Urinary bladder (tissue), 4 donors: ENCODE measurements around the gene IFT80. TPM values are rescaled to one million over a fixed set of nuclear protein-coding genes. Genes with fewer than 3 reads are reported as not detected.

ENCODE experiments used
- DNase-seq: peaks from one replicate; pipeline ENCODE4 v3.0.0-alpha.2; 2015; ENCODE audit errors: extremely low spot score
- H3K27ac ChIP-seq: one replicate; pipeline ENCODE4 v1.5.1; 2013; ENCODE audit warnings: low read depth, mild to moderate bottlenecking, moderate library complexity
- H3K36me3 ChIP-seq: one replicate; pipeline ENCODE4 v1.6.1; 2013; ENCODE audit warnings: mild to moderate bottlenecking, moderate library complexity; ENCODE audit not compliant: insufficient read depth
- H3K4me1 ChIP-seq: one replicate; pipeline ENCODE4 v1.6.1; 2013; ENCODE audit warnings: mild to moderate bottlenecking, moderate library complexity; ENCODE audit not compliant: insufficient read depth
- H3K4me3 ChIP-seq: one replicate; pipeline ENCODE4 v1.5.1; 2013; ENCODE audit warnings: low read depth, low read length
- WGBS: extraction: QIAGEN DNeasy Blood & Tissue Kit; methylation state at CpG from one replicate; pipeline ENCODE4 v1.1.7; 2013; 5-methylcytosine and 5-hydroxymethylcytosine counted together
- polyA plus RNA-seq: library from polyadenylated mRNA; stranded (reverse); fragments of 200-250 nt; gene quantifications from one replicate; pipeline ENCODE4 v1.2.3, GENCODE V29; 2013
- total RNA-seq: library from RNA; depleted of rRNA; stranded (reverse); fragments of >200 nt; gene quantifications from one replicate; pipeline ENCODE4 v1.2.3, GENCODE V29; 2014
- donor health status: healthy with polysubstance abuse.
- donor health status: healthy.

Gene IFT80
- total and polyA plus RNA-seq, 2 donors: 13.1 to 83.6 TPM

DNA sequence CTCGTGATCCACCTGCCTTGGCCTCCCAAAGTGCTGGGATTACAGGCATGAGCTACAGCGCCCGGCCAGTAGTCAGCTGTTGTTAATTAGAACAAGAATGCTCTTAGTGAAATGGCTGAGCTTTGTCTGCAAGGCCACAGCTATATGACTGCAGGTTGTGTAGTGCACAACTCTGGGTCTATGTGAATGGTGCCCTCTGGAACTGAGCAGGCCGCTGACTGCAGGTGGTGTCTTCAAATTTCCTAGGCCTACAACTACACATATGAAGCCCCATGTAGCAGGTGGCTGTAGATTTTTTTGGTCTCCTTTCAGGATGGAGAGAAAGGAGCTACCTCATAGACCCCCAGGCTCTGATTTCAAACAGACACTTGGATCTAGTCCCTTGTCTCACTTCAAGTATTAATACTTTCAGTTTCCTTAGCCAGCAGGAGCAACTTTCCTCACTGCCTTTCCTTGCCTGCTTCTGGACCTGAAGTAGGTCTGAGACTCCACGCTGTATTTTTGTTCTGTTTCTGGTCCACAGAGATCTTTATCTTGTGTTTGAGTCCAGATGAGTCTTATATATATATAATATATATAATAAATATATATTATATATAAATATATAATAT is 86.9 kb downstream of the IFT80 start:
- no peak overlapping the region for H3K4me3 ChIP-seq
- H3K4me1 ChIP-seq: no peaks in the 10 kb centered on the region
- no peaks in the 10 kb centered on the region for H3K36me3 ChIP-seq
- H3K27ac ChIP-seq: no peak overlapping the region
- WGBS: 94% methylated on average over 5 of the region's 5 CpGs
- DNase-seq: no peak

DNA sequence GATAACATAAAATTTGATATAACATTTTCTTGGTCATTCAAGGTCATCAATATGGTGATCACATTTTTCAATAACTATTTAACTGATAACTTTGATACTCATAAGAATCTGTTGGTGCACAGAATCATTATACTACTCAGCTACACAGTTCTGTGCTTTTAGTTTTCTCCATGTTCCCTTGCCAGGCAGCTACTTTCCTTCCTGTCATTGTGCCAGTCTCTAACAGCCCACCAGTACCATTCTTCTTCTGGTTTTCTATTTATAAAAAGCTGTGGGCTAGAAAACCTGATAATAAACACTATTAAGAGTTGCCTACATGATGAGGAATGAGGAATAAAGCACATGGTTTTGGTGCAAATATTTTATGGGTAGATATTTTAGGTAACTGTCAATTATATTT is 96.2 kb downstream of the IFT80 start:
- Histone ChIP-seq H3K36me3 (no peaks in the 10 kb centered on the region), H3K27ac (no peak overlapping the region), H3K4me3 (no peak overlapping the region), H3K4me1 (no peaks in the 10 kb centered on the region)
- DNase-seq: no peak

DNA sequence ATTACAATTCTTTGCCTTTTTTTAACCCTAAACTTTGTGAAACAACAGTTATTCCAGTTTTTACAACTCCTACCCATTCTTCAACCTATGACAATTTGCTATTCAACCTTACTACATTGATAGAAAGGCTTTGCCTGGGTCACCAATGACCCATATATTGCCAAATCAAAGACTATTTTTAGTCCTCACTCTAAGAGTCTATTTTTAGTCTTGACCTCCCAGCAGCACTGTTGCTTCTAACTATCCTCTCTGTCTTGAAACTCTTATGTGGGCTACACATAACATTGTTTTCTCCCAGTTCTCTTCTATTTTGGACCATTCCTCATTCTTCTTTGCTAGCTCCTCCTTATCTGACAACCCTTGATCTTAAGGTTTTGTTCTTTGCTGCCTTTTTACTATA is 102.4 kb downstream of the IFT80 start:
- Histone ChIP-seq H3K4me1 (no peaks in the 10 kb centered on the region), H3K4me3 (no peak overlapping the region), H3K36me3 (no peaks in the 10 kb centered on the region), H3K27ac (no peak overlapping the region)
- DNase-seq: no peak

DNA sequence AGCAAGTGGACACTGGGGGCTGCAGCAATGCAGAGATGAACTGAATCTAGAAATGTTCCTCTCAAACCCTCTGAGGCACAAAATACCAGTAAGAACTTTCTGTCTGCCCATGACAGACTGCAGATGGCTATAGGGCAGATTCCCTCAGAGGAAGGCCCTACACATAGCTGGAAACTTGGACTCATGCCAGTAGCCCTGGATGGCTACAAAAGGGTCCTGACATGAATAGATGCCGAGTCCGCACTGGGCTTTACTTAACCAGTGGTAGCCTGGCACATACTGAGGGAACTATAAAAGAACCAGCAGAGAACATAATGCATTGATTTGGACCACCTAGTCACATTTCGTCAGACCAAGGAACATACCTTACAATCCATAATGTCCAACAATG is 107.1 kb downstream of the IFT80 start:
- DNase-seq: no peak
- Histone ChIP-seq H3K27ac (no peak overlapping the region), H3K4me1 (no peaks in the 10 kb centered on the region), H3K36me3 (no peaks in the 10 kb centered on the region), H3K4me3 (no peak overlapping the region)
- 74% methylated on average over 3 of the region's 3 CpGs for WGBS

DNA sequence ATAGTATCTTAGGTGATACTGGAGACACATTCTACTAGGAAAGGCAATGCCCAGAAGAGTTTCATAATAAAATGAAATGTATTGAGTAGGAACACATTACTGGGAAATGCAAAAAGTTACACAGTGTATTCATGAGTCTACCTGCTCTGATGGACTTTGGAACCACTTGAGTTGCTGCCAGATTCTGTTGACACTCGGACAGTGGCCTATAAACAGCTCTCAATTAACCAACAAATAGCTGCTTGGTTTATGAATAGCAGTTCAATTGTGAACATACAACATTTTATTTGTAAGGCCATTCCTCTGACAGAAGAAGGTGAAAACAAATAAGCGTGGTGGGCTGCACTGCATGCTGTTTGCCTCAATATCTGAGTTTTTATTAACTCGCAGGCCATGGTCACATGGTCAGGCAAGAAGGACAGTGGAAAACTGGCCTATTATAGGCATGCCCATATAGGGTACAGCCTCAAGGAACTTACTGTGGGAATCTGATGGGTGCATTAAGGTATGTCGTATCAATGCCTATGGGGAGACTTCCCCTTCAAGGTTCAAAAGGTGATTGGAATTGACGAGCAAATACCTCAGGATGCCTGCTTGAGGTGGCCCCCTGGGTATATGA is 107.6 kb downstream of the IFT80 start:
- 91% methylated on average over 5 of the region's 5 CpGs for WGBS
- H3K27ac ChIP-seq: no peak overlapping the region
- H3K36me3 ChIP-seq: no peaks in the 10 kb centered on the region
- no peak for DNase-seq
- no peak overlapping the region for H3K4me3 ChIP-seq
- H3K4me1 ChIP-seq: no peaks in the 10 kb centered on the region

DNA sequence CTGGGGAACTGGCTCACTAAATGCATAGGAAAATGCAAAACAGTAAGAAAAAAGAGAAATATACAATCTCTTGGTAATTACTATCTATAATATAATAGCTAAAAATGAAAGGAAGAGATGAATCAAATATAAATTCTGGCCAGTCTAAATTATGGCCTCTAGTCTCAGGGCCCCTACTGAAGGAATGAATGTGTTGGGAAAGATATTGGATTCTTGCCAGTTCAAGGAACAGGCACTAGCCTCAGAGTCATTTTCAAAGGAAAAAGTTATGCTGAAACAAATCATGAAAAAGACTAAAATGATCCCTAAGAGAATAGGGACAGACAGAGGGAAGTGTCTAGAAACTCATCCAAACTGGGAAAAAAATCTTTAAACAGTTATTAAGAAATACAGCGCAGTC is 111.4 kb downstream of the IFT80 start:
- no peak overlapping the region for H3K27ac ChIP-seq
- no peaks in the 10 kb centered on the region for H3K36me3 ChIP-seq
- H3K4me3 ChIP-seq: no peak overlapping the region
- 97% methylated on average over 1 of the region's 1 CpG for WGBS
- no peak for DNase-seq
- H3K4me1 ChIP-seq: no peaks in the 10 kb centered on the region

DNA sequence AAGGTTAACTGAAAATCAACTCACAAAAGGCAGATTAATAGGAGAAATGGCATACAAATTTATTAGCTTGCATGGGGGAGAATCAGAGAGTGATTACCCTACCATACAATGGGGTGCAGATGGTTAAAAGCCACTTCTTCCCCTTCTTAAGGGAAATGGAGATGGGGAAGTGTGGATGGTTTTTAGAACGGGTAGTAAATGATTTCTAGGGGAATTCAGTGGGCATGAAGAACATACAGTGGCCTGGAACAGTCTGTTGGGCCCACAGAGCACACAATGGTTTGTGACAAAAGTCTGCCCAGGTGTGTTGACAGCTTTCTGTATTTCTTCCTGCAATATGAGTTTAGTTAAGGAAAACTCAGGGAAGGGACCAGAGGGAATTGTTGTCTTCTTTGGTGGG is 112.8 kb downstream of the IFT80 start:
- no peak for DNase-seq
- Histone ChIP-seq H3K4me3 (no peak overlapping the region), H3K27ac (no peak overlapping the region), H3K36me3 (no peaks in the 10 kb centered on the region), H3K4me1 (no peaks in the 10 kb centered on the region)
- 81% methylated on average over 1 of the region's 1 CpG for WGBS

DNA sequence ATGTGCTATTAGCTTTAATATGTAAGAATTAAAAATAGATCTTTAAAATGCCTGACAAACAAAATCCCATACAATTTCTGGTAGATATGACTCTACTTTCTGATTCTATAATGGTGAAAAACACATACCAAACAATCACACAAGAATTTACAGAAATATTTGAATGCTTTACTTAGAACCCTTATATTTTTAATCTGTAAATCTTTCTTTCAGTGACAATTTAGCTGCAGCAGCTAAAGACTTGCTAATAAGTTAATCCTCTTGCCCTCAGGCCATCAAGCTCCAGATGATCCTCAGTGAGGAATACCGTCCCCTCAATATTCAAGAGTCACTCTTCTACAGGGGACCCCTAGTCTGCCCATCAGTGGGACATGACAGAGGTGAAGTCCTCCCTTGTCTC is 118.2 kb downstream of the IFT80 start:
- no peak overlapping the region for H3K27ac ChIP-seq
- no peaks in the 10 kb centered on the region for H3K4me1 ChIP-seq
- H3K4me3 ChIP-seq: no peak overlapping the region
- H3K36me3 ChIP-seq: no peaks in the 10 kb centered on the region
- DNase-seq: no peak
- 100% methylated on average over 1 of the region's 1 CpG for WGBS

DNA sequence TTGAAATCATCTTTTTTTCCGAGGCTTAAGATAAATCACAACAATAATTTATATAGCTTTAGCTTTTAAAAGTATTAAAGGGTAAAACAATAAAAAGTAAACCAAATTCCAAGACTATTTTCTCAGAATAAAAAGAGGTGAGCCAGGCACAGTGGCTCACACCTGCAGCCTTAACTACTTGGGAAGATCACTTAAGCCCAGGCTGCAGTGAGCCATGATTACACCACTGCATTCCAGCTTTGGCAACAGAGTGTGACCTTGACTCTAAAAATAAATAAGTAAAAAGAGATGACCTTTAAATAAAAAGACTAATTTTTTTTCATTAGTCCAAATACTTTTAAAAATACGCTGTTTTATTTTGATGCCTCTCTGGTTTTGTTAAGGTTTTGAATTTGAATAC is 119.4 kb downstream of the IFT80 start:
- DNase-seq: no peak
- no peak overlapping the region for H3K4me3 ChIP-seq
- no peak overlapping the region for H3K27ac ChIP-seq
- WGBS: 71% methylated on average over 2 of the region's 2 CpGs
- no peaks in the 10 kb centered on the region for H3K4me1 ChIP-seq
- H3K36me3 ChIP-seq: no peaks in the 10 kb centered on the region

DNA sequence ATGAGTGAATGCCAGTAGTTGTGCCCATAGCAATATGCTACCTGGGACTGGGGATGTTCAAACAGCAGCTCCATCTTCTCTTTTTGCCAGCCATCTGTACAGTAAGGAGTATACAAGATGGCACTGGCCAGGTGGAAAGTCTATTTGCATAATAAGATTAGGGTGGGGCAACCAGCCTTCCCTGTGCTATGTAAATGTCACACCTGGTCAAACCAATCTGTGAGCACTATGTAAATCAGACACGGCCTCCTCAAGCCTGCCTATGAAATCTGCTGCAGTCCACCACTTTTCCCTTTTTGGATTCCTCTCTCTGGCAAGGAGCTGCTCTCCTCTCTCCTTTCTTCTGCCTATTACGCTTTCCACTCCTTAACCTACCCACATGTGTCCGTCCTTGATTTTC is 120.8 kb downstream of the IFT80 start:
- WGBS: 98% methylated on average over 3 of the region's 3 CpGs
- no peak overlapping the region for H3K4me3 ChIP-seq
- H3K27ac ChIP-seq: no peak overlapping the region
- no peak for DNase-seq
- peaks cover 3% of the 10 kb centered on the region for H3K36me3 ChIP-seq
- H3K4me1 ChIP-seq: no peaks in the 10 kb centered on the region

DNA sequence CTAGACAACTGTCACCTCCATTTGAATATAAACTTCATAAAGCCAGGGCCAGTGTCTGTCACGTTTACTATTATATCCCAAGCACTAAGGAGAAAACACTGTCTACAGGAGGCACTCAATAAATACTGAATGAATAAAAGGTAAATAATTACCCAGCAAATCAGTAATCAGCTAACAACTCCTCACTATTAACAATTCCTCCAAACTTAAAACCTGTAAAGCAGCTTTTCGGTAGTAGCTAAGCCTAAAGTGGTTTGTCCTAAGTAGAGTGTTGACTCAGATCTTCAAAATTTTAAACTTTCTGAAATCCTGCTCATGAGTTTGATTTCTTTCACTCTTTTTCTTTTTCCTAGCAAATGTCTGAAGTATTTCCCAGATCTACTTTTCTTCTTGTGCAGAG is 133.9 kb downstream of the IFT80 start:
- H3K36me3 ChIP-seq: peaks cover 2% of the 10 kb centered on the region
- WGBS: 89% methylated on average over 2 of the region's 2 CpGs

DNA sequence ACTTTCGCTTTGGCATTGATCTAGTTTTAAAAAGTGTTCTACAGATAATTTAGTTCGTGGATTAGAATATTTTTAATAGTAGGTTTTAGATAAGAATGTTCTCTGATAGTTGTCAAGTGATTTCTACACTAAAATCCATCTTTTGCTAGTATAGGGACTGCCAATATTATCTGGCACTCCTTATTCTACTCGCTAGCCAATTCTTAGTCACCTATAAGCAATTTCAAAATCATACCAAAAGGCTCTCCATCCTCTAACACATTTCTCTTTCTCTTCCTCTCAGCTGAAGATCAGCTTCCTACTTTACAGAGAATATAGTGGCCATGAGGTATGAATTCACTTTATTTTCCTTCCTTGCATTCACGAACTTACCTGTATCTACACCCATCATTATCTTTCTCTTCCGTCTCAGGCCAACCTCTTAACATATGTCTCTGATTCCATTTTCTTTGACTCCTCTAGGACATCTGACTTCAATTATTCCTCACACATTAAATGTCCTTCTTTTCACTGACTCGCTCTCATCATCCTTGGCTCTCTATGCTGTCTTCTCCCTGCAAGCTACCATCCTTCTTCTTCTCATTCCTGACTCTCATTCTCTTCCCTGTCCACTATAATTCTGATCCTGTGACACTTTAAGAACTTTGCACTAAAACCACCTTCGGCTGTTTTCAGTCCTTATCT is 138.3 kb downstream of the IFT80 start:
- Histone ChIP-seq H3K27ac (no peak overlapping the region), H3K4me1 (no peaks in the 10 kb centered on the region), H3K36me3 (peaks cover 2% of the 10 kb centered on the region), H3K4me3 (no peak overlapping the region)
- DNase-seq: no peak
- 67% methylated on average over 7 of the region's 7 CpGs for WGBS

More for the DNA sequence above, 133.9 kb downstream of the IFT80 start:
- no peak for DNase-seq
- no peaks in the 10 kb centered on the region for H3K4me1 ChIP-seq
- H3K27ac ChIP-seq: no peak overlapping the region
- H3K4me3 ChIP-seq: no peak overlapping the region

DNA sequence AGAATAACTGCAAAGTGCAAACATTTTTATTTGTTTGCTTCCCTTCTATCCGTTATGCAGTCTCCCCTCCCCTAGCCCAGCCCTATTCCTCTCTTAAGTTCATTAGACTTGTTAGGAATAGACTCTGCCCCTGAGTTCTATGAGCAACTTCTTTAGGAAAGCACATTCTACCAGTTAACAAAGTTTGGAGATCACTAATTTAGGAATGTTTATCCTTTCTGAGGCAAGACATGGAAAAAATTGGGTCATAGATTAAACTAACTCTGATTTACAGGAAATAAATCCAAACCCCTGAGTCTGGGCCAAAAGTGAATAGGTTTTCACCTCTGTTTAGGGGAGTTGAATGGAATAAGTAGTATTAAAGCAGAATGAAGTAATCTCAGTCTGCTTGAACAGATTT is 139.4 kb downstream of the IFT80 start:
- Histone ChIP-seq H3K27ac (no peak overlapping the region), H3K36me3 (peaks cover 2% of the 10 kb centered on the region), H3K4me1 (no peaks in the 10 kb centered on the region), H3K4me3 (no peak overlapping the region)
- 62% methylated on average over 1 of the region's 1 CpG for WGBS
- DNase-seq: no peak

DNA sequence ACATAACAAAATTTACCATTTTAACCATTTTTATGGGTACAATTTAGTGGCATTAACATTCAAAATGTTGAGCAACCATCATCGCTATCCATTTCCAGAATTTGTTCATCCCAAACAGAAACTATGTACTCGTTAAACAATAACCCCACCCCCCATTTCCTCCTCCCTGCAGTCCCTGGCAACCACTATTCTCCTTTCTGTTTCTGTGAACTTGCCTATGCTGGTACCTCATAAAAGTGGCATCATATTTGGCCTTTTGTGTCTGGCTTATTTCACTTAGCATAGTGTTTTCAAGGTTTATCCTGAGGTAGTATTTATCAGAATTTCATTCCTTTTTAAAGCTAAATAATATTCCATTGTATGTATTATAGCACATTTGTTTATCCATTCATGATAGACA is 141.4 kb downstream of the IFT80 start:
- no peak overlapping the region for H3K27ac ChIP-seq
- no peaks in the 10 kb centered on the region for H3K36me3 ChIP-seq
- DNase-seq: no peak
- no peaks in the 10 kb centered on the region for H3K4me1 ChIP-seq
- no peak overlapping the region for H3K4me3 ChIP-seq
- WGBS: 79% methylated on average over 2 of the region's 2 CpGs
